SK-N-MC (cell line): ENCODE results near the gene MOXD1.

Source experiments
- EZH2 ChIP-seq: fragments of 200-600 bp; sonication (generic); IDR thresholded peaks from one replicate; pipeline ENCODE4 v1.6.1; 2017; ENCODE audit warnings: antibody characterized with exemption
- FOXP2 ChIP-seq: optimal IDR thresholded peaks from 2 replicates; pipeline ENCODE3; 2011; ENCODE audit warnings: mild to moderate bottlenecking, moderate library complexity; ENCODE audit not compliant: insufficient read depth; ENCODE audit errors: extremely low read length, control extremely low read depth
- POLR2AphosphoS5 ChIP-seq: IDR thresholded peaks from 2 replicates; pipeline ENCODE4 v1.6.1; 2012; ENCODE audit warnings: mild to moderate bottlenecking, low read depth, low read length, borderline replicate concordance

DNA sequence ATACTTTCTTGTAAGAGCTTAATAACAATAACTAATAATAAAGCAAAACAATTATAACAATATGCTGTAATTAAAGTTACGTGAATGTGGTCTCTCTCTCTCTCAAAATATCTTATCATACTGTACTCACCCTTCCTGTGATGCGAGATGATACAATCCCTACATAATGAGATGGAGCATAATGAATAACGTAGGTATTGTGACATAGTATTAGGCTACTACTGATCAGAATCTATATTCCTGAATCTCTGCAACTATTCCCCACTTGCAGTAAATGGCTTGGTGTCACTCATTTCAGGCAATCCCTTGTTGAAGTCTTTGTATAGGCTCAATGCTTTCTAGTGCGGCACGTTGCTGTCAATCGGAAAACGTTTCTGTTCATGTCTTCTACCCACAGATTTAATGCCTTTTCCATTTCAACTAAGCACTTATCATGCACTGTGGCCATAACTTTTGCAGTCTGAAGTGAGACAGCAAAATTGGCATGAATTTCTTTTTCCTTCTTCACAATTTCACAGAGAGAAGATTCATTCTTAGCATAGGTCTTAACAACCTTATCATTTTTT is 32.3 kb downstream of the MOXD1 start:
- TF ChIP-seq POLR2AphosphoS5, result no peak
- no peak for TF ChIP-seq EZH2
- no peak for TF ChIP-seq FOXP2
